ENCODE measurements around the gene SLC4A4. TPM values are rescaled to one million over a fixed set of nuclear protein-coding genes. Genes with fewer than 3 reads are reported as not detected.

SLC4A4 gene
- total and polyA plus RNA-seq, 9 donors, result 0.23 to 8.3 (median 1.4) TPM

GRCh38 chr4:71367546-71367945, 28.7 kb downstream of the SLC4A4 start:
- H3K4me1 ChIP-seq (ENCODE audit: insufficient read depth), result no peaks in the 10 kb centered on the region
- 72 to 75% (median 74%) methylated on average over 2 of the region's 2 CpGs for WGBS, 3 donors
- H3K36me3 ChIP-seq, result no peaks in the 10 kb centered on the region
- H3K27ac ChIP-seq, result no peak overlapping the region
- no peaks in the 10 kb centered on the region for H3K27me3 ChIP-seq
- intact Hi-C loops (cut with DNase I), result no loop called here
- no peaks in the 10 kb centered on the region for H3K9me3 ChIP-seq
- TF ChIP-seq POLR2A (IDR thresholded peaks at IDR 0.05) (no peak), EP300 (IDR thresholded peaks at IDR 0.05) (no peak)
- TF ChIP-seq, protein P1, sequence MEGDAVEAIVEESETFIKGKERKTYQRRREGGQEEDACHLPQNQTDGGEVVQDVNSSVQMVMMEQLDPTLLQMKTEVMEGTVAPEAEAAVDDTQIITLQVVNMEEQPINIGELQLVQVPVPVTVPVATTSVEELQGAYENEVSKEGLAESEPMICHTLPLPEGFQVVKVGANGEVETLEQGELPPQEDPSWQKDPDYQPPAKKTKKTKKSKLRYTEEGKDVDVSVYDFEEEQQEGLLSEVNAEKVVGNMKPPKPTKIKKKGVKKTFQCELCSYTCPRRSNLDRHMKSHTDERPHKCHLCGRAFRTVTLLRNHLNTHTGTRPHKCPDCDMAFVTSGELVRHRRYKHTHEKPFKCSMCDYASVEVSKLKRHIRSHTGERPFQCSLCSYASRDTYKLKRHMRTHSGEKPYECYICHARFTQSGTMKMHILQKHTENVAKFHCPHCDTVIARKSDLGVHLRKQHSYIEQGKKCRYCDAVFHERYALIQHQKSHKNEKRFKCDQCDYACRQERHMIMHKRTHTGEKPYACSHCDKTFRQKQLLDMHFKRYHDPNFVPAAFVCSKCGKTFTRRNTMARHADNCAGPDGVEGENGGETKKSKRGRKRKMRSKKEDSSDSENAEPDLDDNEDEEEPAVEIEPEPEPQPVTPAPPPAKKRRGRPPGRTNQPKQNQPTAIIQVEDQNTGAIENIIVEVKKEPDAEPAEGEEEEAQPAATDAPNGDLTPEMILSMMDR (IDR thresholded peaks at IDR 0.05), result no peak
- H3K4me3 ChIP-seq, result no peak overlapping the region
- no peak for DNase-seq

GRCh38 chr4:71368906-71369305, 30.1 kb downstream of the SLC4A4 start:
- H3K4me3 ChIP-seq, result no peak overlapping the region
- intact Hi-C loops (cut with DNase I), result no loop called here
- TF ChIP-seq, protein P1 (IDR thresholded peaks at IDR 0.05), result no peak
- TF ChIP-seq EP300 (IDR thresholded peaks at IDR 0.05) (no peak), POLR2A (IDR thresholded peaks at IDR 0.05) (no peak)
- no peaks in the 10 kb centered on the region for H3K4me1 ChIP-seq (ENCODE audit: insufficient read depth)
- 94 to 98% (median 97%) methylated on average over 12 of the region's 12 CpGs for WGBS, 3 donors
- H3K36me3 ChIP-seq, result no peaks in the 10 kb centered on the region
- H3K27me3 ChIP-seq, result no peaks in the 10 kb centered on the region
- H3K27ac ChIP-seq, result no peak overlapping the region
- no peaks in the 10 kb centered on the region for H3K9me3 ChIP-seq
- DNase-seq, result no peak

- H3K4me3 ChIP-seq, result no peak overlapping the region
- no peak for TF ChIP-seq EP300 (IDR thresholded peaks at IDR 0.05)
- no peaks in the 10 kb centered on the region for H3K4me1 ChIP-seq (ENCODE audit: insufficient read depth)
- H3K36me3 ChIP-seq, result no peaks in the 10 kb centered on the region
- no peaks in the 10 kb centered on the region for H3K27me3 ChIP-seq
- no peaks in the 10 kb centered on the region for H3K9me3 ChIP-seq
- no peak for DNase-seq
- no peak overlapping the region for H3K27ac ChIP-seq
- intact Hi-C loops (cut with DNase I), result no loop called here
Measured at GRCh38 chr4:71369536-71369935, 30.7 kb downstream of the SLC4A4 start.

GRCh38 chr4:71375494-71375893, 36.7 kb downstream of the SLC4A4 start:
- Histone ChIP-seq H3K4me3 (no peak overlapping the region), H3K4me1 (ENCODE audit: insufficient read depth) (no peaks in the 10 kb centered on the region), H3K27ac (no peak overlapping the region), H3K27me3 (no peaks in the 10 kb centered on the region), H3K36me3 (no peaks in the 10 kb centered on the region), H3K9me3 (no peaks in the 10 kb centered on the region)
- intact Hi-C loops (cut with DNase I), result no loop called here
- no peak for DNase-seq
- WGBS, 3 donors, result 96 to 100% (median 98%) methylated on average over 2 of the region's 2 CpGs
- TF ChIP-seq POLR2A (IDR thresholded peaks at IDR 0.05), result no peak
- TF ChIP-seq, protein P1 (IDR thresholded peaks at IDR 0.05), result no peak
- TF ChIP-seq EP300 (IDR thresholded peaks at IDR 0.05), result no peak

GRCh38 chr4:71377561-71377960, 38.7 kb downstream of the SLC4A4 start:
- Histone ChIP-seq H3K27me3 (no peaks in the 10 kb centered on the region), H3K4me3 (no peak overlapping the region), H3K36me3 (no peaks in the 10 kb centered on the region), H3K27ac (no peak overlapping the region), H3K9me3 (no peaks in the 10 kb centered on the region), H3K4me1 (ENCODE audit: insufficient read depth) (no peaks in the 10 kb centered on the region)
- TF ChIP-seq, protein P1 (IDR thresholded peaks at IDR 0.05), result no peak
- no peak for TF ChIP-seq EP300 (IDR thresholded peaks at IDR 0.05)
- TF ChIP-seq POLR2A (IDR thresholded peaks at IDR 0.05), result no peak
- intact Hi-C loops (cut with DNase I), result no loop called here
- 55 to 68% (median 64%) methylated on average over 4 of the region's 4 CpGs for WGBS, 3 donors
- DNase-seq, result no peak
